A172 (cell line): ENCODE data around the gene TIMM23. TPM values are rescaled to one million over a fixed set of nuclear protein-coding genes. Genes with fewer than 3 reads are reported as not detected.
"Not testable (repeated sequence)": the region's sequence is repeated elsewhere in the genome, so short reads cannot be mapped to it uniquely, and the experiment has no call there.

Experiments
- DNase-seq: peaks from one replicate; pipeline ENCODE4 v3.0.0-alpha.2; 2015; ENCODE audit warnings: low spot score
- total RNA-seq: library from RNA; depleted of rRNA; stranded (reverse); fragments of >200 nt; shearing (Covaris generic); gene quantifications from 2 replicates; pipeline ENCODE4 v1.2.3, GENCODE V29; 2014

Gene TIMM23
- total RNA-seq, 1 experiment from 2014 or later, result 271 TPM

- DNase-seq, result peak; percentile 88
Observed at GRCh38 chr10:46022978-46023702, 50.9 kb downstream of the TIMM23 start.

GRCh38 chr10:46024948-46025347, 52.7 kb downstream of the TIMM23 start:
- DNase-seq, result no peak

DNA sequence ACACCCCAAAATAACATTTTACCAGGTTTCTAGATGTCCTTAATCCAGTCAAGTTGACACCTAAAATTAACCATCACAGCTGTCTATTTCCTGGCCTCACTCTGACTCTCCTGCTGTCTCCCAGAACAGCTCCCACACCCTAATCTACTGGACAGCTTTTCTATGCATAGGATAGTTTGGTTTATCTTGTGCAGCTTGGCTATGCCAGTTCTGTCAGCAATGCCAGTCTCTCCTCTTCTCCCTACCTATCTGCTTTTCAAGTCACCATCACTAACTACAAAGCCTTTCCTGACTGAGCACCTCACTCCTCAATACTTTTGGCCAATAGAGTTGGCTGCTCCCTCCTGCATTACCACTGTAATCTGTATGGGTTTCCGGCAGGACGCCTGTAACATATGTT, 53.1 kb downstream of the TIMM23 start:
- DNase-seq, result no peak

DNA sequence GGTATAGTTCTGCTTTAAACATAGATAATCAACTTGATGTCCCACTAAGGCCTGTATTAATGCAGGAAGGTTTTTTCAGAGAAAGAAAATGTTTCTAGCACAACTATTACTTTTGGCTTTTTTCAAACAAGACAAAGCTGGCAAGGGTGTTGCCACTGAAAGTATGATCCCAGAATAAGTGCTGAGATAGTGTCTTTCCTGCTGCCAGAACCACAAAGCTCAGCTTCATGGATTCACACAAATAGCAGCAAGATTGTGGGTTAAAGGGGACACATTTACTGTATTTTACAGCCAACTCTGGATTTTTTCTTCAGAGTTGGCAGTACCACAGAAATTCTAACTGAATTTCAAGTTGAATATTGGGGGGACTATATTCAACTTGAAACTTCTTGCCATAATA, 53.8 kb downstream of the TIMM23 start:
- no peak for DNase-seq

DNA sequence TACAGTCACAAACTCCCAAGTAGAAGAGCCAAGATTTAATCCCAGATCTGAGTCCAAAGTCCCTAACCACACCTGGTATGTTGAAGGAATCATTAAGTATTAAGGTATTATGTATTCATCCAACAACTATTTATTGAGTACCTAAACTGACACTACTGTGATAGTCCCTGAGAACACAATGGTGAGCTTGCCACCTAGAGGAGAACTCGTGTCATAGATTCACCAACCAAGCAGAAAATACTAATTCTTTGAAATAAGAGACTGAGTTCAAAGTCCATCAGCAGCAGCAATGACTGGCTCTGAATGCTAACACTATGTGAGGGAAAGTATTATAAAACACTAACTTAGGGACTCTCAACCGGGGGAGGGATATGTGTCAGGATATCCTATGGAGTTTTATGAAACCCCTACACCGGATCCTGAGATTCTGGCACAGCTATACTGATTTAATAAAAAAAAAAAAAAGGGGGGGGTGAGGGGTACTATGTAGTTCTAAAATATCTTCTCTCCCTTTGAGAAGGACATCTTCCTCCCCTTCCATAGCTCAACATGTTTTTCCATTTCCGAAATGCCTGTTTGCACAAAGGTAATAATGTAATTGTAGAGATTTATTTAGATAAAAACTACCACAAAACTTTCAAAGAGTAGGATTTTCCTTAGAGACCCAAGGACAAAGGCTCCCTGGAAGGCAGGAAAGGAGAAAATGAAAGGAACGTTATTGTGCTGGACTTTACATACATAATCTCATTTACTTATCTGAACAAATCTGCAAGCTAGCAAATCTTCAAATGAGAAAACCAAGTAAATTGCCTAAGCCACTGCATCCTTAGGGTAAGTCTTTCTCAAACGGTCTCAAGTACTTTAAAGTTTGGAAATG, 56.5 kb downstream of the TIMM23 start:
- DNase-seq, result peak; percentile 55

DNA sequence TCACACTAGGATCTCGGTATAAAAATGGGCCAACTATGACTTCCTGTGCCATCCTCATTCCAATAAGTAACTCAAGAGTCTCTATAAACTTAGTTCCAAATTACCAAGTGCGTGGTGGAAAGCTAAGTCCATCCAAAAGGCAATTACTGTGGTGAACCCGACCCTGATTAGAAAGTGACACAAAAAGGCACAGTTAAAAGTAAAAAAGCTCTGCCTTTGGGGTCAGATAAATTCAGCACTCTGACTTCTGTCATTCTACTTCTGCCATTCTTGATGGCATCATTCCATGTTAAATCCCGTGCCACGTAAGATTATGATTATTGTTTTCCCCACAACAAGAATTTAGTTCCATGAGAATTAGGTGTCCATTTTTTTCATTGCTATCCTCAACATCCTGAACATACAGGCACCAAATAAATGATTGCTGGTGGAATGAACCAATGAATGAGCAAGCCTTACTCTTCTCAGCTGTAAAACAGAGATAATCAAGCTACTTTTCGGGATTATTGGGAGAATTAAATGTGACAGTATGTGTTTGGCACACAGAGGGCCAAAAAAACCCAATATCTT, 57.3 kb downstream of the TIMM23 start:
- no peak for DNase-seq

DNA sequence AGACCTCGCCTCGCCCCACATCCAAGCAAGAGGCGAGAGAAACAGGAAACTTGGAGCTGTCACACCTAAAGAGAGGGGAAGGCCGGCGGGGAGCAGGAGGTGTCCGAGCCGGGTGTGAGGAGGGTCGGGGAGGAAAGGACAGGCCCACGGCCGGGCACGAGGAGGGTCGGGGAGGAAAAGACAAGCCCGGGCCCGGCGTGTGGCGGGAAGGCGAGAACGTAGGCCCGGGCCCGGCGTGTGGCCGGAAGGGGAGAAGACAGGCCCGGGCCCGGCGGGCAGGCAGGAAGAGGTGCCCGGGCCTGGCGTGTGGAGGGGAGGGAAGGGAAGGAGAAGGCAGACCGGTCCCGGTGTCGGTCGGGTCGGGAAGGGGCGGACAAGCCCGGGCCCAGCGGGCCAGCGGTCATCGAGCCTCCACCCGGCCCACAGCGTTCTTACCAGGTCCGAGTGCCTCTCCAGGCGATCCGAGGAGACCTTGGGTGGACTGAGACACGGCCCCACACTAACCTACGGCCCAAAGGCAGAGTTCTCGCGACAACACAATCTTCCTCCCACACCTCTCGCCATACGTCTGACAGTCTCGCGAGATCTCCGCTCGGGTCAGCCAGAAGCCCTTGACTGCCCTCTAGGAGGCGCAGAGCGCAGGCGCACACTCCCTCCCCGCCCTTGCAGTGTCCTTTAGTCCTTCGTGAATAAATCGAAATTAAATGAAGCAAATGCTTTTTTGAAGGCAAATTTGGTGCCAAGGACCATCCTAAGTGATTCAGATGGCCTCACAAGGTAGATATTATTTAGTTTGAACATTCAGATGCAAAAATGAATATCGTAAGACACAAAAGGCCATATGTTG, 58.0 kb downstream of the TIMM23 start, which contains the start of gene NCOA4:
NCOA4 (minus strand) TSS at position 533 of the 847 bp plus-strand sequence. CDS start 13,943 bp downstream, outside the sequence.
- peak; percentile 98 for DNase-seq

- DNase-seq, result no peak
Observed at GRCh38 chr10:46031648-46032532, 59.6 kb downstream of the TIMM23 start.

- DNase-seq, result peak; percentile 68
Observed at GRCh38 chr10:46033602-46034011, 61.3 kb downstream of the TIMM23 start.

DNA sequence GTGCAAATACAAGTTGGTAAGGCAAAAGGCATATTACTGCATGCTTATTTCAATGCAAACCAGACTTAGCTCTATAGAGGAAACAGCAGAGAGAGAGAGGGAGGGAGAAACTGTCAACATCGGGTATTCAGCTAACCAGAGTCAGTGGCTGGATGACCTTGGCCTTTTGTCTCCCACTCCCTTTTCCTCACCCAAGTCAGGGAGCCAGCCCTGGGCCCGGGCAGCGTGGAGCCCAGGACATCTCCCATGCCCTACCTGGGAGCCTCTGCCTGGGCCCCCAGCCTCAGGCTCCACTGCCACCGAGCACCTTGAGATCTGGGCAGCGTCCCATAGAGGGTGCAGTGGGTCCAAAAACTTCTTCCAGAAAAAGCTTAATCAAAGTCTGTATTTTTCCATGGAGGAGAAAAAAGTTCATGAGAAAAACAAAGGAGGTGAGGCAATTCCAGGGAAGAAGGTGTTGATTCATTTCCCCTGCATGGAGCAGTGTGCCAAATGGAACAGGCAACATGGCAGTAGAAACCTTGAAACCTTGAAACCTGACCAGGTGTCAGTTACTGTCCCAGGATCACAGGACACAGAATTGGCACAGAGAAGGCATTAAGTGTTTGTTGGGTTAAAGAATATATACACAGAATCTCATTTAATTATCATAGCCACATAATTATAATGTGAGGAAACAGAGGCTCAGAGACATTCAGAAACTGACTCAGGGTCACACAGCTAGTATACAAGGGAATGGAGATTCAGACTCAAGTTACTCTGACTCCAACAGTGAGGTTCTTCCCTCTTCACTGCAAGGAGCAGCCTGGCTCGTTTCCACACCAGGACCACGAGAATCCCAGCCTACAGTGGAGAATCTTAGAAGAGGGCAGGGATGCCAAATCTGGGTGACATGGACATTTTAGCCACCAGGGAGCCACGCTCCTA, 63.9 kb downstream of the TIMM23 start:
- no peak for DNase-seq

DNA sequence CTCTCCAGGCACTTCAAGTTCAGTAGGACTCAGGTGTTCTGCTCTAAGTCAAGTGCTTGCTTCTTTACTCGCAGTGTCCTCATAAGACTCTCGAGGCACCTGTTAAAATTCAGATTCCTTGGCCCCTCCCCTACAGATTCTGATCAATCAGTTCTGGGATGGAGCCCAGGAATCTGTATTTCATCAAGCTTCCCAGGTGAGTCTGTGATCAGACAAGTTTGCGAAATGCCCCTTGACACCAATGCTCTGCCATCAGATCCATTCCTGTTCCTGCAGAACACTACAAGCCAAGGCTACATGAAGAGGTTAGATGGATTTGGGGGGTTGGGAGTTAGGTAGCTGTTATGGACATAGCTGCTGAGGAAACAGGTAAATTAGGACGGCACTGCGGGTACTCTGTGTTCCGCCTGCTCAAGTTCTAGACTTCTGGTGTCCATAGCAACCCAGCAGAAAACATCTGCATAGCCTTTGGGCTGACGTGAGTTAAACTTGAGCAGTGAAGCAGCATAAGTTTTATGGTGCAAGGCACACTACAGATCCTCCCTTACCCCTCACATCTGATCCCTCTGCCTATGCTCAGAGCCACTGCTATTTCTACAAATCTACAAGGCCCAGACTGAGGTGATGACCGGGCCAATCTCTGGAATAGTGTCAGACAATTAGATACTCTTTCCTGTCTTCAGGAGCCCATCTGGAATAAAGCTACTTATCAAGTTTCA, 65.0 kb downstream of the TIMM23 start:
- DNase-seq, result no peak

DNA sequence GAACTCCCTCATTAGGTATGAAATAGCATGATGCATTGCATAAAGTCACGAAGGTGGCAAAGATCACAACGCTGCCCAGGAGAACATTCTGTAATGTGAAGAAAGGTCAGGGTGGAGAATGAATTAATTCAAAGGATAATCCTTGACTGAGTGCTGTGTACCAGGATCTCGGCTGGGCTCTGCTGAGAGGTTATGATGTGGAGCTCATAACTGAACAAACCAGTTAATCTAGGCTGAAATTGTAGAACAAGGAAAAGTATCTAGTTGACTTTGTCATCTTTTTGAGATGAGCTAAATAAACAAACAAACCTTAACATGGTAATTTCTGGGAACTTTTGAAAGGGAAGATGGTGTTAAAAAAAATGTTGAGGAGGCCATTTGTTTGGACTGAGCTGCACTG, 67.7 kb downstream of the TIMM23 start:
- no peak for DNase-seq

DNA sequence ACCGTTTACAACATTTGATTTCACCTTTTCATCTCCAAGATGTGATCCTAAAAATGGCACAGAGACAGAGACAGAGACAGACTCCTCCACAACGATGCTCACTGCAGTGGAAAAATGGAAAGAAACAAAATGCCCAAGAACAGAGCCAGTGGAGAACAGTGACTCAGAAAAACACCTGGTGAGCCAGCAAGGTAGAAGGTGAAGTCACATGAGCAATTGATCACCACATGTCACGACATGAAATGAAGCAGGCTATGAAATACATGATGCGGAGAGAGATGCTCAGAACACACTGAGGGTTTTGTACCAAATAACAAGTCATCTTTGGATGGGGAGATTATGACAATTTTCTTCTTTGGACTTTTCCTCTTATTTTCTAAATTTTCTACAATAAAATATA, 70.2 kb downstream of the TIMM23 start:
- DNase-seq, result no peak

GRCh38 chr10:46046261-46046660, 74.0 kb downstream of the TIMM23 start, which contains the start of gene MSMB:
TSS of gene MSMB (minus strand) at chr10:46046269. CDS start at chr10:46046237, 32 bp downstream.
- no peak for DNase-seq

DNA sequence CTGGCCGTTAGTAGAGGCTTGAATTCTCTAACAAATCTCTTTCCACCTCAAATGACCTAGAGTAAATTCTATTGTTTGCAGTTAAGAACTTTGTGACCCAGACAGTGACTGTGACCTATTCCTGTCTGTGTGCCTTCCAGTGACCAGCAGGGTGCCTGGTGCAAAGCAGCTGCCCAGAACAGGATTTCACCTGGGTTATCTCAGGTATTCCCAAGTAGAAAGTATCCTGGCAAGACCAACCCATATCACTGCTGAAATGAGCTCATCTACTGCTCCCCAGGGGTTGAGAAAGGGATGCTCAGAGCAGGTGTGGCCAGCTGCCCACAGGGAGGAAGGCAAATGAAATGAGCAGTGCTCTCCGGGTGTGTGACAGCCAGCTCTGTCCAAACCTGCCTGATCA, 75.9 kb downstream of the TIMM23 start:
- DNase-seq, result no peak

- DNase-seq, result not testable (repeated sequence)
Observed at GRCh38 chr10:46049497-46049831, 77.2 kb downstream of the TIMM23 start.

GRCh38 chr10:46050941-46051623, 78.8 kb downstream of the TIMM23 start:
- no peak for DNase-seq
